Renal pelvis (tissue), 4 donors: ENCODE measurements around the gene GPR32. TPM values are rescaled to one million over a fixed set of nuclear protein-coding genes. Genes with fewer than 3 reads are reported as not detected.
"Not testable (repeated sequence)": the region's sequence is repeated elsewhere in the genome, so short reads cannot be mapped to it uniquely, and the experiment has no call there.

Experiments used
- DNase-seq: peaks from one replicate; pipeline ENCODE4 v3.0.0-alpha.2; 2013
- polyA plus RNA-seq, 3 donors: library from polyadenylated mRNA; unstranded; fragments of 120-200 nt; gene quantifications; one replicate each; pipeline ENCODE4 v1.2.1, GENCODE V29; 2013; ENCODE audit not compliant: insufficient read length in 3 of 3

Gene GPR32
- polyA plus RNA-seq, 3 donors: not detected

DNA sequence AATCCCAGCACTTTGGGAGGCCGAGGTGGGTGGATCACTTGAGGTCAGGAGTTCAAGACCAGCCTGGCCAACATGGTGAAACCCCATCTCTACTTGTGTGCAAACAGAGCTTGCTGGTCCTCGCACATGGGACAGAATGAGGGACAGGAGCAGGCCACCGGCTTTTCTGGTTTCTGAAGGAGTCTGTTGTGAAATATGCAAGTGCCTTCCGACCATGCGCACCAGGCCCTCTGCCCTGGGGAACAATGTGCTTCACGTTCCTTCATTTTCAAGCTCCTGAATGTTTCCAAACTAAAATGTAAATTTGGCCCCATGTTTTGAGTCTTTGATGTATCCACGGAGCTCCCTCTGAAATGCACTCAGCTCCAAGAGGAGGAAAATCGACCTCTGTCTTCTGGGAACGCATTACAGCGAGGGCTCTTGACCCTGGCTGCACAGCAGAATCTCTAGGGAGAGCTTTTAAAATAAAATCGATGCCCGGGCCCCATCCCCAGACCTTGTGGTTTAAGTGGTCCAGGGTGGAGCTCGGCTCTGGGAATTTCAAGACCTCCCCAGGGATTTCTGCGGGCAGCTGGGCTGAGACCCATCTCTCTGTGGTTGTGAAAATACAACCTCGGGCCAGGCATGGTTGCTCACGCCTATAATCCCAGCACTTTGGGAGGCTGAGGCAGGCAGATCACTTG lies 10.6 kb downstream of the GPR32 start:
- no peak for DNase-seq

DNA sequence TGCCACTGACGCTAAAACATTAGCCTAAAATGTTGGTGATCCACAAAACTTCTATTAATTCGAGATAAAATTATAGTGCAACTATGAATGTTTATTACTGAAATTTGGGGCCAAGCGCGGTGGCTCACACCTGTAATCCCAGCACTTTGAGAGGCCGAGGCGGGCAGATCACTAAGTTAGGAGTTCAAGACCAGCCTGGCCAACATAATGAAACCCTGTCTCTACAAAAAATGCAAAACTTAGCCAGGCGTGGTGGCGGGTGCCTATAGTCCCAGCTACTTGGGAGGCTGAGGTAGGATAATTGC lies 13.5 kb downstream of the GPR32 start:
- not testable (repeated sequence) for DNase-seq

DNA sequence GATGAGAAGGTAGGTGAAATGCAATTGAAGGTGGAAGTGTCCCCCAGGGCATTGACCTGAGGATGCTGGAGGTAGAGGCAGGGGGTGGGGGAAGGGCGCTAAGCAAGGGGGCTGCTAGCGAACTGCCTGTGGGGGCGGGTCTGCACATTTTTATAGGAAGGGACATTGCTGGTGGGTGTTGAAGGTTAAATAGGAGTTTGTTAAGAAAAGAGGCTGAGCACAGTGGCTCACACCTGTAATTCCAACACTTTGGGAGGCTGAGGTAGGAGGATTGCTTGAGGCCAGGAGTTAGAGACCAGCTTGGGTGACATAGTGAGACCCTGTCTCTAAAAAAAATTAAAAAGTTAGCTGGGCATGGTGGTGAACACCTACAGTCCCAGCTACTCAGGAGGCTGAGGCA lies 14.4 kb downstream of the GPR32 start:
- DNase-seq: no peak

DNA sequence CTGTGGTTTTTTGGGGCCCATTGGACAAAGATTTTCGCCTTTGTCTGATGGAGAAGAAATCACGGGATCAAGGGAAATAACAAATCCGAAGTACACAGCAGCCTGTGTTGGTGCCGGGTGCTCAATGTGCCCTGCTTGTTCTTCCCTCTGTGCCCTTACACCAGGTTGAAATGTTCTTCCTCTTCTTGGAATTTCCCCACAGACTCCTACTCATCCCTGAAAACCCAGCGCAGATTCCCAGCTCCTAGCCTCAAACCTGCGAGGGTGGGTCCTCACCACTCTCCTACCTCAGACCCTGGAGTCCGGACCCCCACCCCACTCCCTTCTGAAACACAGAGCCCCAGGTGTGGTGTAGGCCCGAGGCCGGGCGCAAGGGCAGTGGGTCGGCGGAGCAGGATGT lies 15.1 kb downstream of the GPR32 start:
- no peak for DNase-seq

DNA sequence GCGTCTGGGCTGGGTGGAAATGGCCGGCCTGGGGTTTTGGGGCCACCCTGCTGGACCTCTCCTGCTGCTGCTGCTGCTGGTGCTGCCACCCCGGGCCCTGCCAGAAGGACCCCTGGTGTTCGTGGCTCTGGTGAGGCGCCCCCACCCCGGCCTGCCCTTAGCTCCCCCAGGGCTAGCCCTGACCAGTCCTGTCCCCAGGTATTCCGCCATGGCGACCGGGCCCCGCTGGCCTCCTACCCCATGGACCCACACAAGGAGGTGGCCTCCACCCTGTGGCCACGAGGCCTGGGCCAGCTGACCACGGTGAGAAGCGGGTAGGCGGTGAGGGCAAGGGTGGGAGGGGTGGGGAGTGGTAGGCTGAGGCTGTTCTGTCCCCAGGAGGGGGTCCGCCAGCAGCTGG lies 20.1 kb downstream of the GPR32 start, which contains the start of gene ACP4:
TSS of gene ACP4 (plus strand) at position 20 of the 400 bp plus-strand sequence. CDS start at position 20, 0 bp downstream.
- no peak for DNase-seq

DNA sequence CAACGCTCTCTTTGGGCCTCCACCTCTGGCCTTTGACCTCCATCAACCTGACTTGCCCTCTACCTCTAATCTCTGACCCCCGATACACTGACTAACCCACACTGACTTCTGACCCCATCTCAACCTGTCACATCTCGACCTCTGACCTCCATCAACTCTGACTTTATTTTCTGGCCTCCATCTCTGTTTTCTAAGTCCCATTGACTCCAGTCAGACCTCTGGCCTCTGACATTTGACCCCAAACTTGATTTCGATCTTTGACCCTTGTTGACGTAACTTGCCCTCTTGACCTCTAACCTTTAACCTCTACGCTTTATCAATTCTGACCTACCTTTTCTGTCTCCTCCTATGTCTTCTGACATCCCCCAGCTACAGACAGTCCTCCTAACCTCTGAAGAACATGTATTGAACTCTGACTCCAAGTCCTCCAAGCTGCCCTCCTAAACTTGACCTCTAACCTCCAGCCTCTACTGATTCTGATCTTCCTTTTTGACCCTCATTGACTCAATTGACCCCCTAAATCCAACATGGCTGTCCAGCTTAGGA lies 20.7 kb downstream of the GPR32 start:
- DNase-seq: no peak

DNA sequence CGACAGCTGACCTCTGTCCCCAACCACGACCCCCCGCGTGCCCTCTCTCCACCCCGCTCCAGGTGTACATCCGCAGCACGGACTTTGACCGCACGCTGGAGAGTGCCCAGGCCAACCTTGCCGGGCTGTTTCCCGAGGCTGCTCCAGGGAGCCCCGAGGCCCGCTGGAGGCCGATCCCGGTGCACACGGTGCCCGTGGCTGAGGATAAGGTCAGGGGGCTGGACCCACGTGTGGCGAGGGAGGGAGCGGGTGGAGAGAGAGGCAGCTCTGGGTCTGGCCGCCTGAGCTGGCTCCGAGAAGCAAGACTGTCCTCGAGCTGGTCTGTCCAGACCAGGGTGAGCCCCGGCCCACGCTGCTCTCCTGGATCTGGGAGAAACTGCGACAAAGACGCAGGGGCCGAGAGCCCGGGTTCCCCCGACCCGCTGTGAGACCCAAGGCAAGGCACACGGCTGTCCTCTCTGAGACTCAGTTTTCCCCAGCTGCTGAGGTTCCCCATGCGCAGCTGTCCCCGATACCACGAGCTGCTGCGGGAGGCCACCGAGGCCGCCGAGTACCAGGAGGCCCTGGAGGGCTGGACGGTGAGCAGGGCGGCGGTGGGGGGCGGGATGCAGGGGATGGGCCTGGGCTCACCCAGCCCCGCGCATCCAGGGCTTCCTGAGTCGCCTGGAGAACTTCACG lies 21.5 kb downstream of the GPR32 start:
- DNase-seq: no peak

DNA sequence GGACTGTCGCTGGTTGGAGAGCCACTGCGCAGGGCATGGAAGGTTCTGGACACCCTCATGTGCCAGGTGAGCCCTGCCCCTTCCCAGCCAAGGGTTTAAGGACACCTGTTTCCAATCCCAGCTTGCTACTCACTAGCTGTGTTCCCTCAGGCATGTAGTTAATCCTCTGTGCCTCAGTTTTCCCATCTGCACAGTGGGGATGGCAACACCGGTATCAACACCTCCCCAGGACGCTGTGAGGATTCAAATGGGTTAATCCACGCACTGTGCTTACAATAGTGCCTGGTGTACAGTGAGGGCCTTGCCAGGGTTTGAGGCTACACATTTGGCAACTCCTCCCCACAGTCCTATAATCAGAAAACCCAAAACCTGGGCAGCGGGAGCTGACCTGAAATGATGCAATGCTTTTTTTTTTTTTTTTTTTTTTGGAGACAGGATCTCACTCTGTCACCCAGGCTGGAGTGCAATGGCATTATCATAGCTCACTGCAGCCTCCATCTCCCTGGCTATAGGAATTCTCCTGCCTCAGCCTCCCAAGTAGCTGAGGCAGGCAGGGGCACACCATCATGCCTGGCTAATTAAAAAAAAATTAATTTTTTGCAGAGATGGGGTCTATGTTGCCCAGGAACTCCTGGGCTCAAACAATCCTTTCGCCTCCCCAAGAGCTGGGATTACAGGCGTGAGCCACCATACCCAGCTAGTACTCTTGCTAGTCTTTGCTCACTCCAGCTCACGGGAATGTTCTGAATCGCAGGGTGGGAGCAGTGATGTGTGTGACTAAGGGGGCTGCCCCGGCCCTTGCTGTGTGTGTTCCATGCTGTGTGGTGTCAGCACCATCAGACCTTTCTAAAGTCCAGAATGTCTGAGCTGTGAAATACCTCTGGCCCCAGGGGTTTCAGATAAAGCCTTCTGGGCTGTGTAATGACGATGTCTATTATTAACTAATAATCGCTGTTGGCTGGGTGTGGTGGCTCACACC lies 22.3 kb downstream of the GPR32 start:
- DNase-seq: no peak

DNA sequence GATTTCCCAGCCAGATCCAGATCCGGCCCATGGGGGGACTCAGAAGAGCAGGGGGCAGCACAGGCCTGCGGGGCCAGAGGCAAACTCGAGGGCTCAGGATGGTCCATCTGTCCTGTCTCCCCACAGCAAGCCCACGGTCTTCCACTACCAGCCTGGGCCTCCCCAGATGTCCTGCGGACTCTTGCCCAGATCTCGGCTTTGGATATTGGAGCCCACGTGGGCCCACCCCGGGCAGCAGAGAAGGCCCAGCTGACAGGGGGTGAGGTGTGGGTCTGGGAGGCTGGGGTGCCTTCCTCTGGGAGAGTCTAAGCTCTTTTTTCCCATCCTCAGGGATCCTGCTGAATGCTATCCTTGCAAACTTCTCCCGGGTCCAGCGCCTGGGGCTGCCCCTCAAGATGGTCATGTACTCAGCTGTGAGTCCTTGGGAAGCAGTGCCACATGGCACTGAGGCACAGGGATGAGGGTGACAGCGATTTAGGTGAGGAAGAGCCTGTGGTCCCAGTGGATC lies 23.3 kb downstream of the GPR32 start:
- DNase-seq: no peak

DNA sequence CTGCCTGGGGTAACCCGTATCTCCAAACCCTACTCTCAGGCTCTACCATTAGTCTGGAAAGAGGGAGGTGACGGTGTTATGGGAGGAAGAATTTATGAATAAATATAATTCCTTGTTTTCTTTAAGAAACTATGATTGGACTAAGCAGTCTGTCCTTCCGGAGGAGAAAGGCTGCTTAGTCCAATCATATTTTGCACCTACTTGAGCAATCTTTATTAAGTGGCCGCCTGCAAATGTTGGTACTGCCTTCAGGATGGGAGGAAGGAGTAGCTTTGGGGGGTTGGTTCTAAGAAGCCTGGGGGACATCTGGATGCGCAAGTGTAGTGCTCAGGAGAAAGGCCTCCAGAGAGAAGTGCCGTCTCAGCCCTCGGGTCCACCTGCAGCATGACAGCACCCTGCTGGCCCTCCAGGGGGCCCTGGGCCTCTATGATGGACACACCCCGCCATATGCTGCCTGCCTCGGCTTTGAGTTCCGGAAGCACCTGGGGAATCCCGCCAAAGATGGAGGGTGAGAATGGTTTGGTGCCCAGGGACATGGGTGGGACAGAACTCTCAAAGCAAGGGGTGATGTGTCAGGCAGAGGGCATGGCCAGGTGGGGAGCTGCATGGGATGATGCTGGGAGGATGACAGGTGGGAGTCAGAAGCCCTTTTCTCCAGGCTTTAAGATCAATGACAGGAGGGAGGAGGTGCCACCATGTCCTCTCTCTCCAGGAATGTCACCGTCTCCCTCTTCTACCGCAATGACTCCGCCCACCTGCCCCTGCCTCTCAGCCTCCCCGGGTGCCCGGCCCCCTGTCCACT lies 24.0 kb downstream of the GPR32 start:
- no peak for DNase-seq

DNA sequence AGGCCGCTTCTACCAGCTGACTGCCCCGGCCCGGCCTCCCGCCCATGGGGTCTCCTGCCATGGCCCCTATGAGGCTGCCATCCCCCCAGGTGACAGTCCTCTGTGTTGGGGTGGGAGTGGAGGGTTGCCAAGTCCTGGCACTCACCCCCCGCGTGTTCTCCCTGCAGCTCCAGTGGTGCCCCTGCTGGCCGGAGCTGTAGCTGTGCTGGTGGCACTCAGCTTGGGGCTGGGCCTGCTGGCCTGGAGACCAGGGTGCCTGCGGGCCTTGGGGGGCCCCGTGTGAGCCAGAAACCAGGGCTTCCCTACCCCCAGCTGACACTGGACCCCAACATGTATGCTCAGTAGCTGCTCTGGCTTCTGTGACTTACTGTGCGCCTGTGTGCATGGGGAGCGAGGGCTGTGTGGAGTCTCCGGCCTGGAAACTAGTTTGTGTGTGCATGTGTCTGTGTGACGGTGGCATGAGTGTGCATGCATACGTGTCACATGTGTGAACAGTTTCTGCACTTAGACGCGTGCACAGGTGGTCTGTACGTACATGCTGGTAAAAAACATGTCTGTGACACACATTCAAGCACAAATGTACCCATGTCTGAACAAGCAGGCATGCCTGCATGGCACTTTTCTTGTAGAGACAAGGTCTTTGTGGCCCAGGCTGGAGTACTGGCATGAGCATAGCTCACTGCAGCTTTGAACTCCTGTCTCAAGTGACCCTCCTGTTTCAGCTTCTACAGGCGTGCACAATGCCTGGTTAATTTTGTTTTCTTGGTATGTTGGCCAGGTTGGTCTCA lies 24.8 kb downstream of the GPR32 start:
- DNase-seq: no peak

DNA sequence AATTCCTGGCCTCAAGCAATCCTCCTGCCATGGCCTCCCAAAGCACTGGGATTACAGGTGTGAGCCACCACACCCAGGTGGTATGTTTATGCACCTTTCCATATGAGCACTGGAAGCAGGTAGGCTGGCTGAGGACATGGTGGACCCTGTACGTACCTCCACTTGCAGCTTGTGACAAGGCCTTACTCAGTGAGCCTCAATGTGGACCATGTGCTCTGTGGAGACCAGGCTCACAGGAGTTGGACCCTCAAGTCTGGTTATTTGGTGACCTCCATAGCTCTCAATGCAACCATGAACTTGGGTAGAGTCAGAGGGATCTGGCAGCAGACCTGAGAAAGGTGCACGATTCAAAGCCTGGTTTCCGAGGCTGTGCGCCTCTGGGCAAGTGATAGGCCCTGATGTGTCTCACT lies 25.4 kb downstream of the GPR32 start:
- no peak for DNase-seq

DNA sequence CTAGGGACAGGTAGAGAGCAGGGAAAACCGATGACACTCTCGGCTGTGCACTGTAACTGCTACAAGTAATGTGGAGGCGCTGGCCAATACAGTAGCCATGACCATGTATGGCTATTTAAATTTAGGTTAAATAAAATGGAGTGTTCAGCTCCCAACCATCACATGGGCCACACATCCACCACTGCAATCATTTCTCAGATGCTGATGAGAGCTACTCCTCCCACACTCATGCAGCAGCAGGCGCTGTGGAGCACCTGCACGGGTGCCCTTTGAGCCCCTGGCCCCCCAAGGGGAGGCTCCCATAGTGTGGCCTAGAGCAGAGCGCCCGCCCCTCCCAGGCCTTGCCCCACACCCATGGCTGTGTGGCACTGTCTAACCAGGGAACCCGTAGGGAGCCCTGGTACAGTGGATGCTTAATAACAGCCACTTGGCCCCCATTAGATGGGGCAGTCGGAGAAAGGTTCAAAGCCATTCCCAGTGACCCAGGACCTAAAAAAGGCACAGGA lies 25.9 kb downstream of the GPR32 start:
- DNase-seq: no peak

DNA sequence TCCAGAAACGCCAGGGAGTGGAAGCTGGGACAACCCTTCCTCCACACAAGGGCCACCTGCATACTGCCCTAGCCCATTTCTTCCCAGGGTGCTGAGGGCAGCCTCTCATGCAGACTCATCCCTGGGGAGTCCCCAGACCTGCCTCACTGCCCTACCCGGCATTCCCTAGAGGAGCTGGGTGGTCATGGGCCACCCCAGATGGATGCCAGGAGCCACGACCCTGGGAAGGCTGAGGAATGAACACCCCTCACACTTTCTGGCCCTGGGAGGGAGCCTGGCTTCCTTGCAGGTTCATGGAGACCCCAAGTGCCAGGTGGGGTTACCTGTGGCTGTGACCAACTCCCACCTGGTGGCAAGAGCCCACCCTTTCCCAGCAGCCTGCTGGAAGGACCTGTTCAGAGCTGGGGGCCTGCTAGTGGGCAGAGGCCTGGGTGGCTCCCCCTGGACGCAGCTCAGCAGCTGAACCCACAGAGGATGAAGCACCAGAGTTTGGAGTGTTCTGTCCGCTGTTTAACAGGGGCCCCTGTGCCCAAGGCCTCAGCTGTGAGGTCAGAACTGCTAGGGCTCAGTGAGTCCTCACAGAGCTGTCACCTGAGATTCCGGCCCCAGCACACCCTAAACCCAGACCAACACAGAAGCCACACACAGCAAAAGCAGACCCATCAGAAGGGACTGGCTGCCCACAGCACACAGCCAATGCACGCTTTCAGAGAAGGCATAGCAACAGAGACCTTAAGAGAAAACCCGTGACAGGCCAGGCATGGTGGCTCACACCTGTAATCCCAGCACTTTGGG lies 26.6 kb downstream of the GPR32 start:
- no peak for DNase-seq

DNA sequence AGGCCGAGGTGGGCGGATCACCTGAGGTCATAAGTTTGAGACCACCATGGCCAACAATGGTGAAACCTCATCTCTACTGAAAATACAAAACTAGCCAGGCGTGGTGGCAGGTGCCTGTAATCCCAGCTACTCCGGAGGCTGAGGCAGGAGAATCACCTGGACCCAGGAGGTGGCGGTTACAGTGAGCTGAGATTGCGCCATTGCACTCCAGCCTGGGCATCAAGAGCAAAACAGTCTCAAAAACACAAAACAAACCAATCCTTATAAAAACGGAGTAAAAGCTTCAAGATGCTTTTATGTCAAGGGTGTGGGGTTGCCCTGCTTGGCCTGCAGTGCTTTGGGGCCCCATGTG lies 27.1 kb downstream of the GPR32 start:
- no peak for DNase-seq

DNA sequence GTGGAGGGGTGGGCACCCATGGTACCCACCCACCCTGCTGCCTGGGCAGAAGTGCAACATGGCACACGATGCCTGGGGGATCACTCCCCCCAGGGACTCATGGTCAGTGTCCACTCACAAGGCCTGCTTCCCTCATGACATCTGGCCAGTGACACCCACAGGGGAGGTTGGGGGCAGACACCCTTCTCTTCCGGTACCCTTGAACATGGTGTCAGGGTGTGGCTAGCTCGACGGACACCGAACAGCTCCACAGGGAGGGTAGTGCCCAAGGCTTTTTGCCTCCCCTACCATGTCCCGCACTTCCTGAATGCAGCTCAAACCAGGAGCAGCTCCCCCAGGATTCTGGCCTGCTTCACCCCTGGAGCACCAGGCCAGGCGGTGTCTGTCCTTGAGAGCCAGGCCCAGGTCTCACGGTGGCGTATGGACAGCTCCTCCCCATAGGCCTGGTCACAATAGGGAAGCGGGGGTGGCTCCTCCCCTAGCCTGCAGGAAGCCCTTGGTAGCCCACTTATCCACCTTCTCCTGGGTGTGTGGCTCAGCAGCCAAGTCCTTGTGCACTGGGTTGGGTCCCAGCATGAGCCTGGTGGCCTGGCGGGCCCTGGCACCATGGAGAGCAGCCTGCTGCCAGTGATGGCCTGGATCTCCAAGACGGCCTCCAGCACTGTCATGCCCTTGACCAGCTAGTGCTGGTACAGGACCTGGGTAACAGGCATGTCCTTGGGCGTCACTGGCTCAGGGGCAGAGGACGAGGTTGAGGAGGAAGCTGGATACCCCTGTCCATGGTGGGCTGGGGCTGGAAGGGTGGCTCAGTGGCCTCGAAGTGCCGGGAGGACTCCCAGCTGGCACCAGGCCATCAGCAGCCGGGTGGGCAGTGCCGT lies 27.8 kb downstream of the GPR32 start:
- no peak for DNase-seq

DNA sequence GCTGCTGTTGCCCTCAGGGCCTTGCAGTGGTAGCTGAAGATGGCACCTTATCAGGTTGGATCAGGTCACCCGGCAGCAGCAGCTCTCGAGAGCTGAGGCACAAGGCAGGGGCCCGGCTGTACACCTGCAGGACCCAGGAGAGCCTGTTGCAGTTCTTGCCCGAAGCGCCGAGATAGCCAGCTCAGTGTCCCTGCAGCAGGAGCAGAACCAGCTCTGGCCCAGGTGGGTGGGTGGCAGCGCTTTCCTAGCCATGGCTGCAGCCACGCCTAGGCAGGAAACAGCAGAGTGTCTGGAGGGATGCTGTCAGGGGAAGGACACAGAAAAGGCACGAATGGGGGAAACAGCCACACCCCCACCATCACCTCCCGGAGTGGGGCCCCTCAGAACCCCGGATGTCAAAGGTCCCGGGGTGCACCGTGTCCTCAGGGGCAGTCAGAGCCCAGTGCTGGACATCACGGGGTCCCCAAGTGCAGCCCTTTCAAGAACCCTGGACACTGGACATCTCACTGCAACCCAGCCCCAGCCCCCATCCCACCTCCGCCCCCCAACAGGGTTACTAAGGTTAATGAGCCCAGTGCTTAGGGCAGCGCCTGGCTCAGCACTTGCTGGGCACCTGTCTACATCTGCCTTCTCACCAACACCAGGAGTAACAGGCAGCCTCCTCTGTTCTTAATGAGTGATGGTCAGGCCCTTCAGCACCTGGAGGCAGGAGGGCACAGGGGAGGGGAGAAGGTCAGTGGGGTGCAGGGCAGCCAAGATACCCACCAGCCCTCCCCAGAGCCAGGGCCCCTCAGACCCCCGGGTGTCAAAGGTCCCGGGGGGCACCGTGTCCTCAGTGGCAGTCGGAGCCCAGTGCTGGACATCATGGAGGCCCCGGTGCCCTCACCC lies 28.6 kb downstream of the GPR32 start:
- no peak for DNase-seq

DNA sequence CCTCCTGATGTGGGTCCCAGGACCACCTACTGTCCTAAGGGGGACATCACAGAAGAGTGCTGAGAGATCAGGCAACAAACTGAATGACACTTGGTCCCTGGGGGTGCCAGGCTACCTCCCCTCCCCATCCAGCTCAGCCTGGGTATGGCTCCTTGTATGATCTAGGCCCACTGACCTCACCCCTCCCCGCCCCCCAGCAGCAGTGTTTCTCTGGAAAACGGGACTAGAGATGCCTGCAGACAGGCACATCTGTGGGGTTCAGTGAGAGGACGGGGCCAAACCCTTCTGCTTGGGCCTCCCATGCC lies 29.2 kb downstream of the GPR32 start:
- DNase-seq: no peak
